NCI-H82 (cell line): ENCODE results near the gene IGSF23.
"Not testable (repeated sequence)": the region's sequence is repeated elsewhere in the genome, so short reads cannot be mapped to it uniquely, and the experiment has no call there.

ENCODE experiments used
- DNase-seq: peaks from one replicate; lab custom pipeline; 2025; lab: John Stamatoyannopoulos, UW

The IGSF23 gene

GRCh38 chr19:44587963-44588770 lies 25.2 kb upstream of the IGSF23 start:
- no peak for DNase-seq

DNA sequence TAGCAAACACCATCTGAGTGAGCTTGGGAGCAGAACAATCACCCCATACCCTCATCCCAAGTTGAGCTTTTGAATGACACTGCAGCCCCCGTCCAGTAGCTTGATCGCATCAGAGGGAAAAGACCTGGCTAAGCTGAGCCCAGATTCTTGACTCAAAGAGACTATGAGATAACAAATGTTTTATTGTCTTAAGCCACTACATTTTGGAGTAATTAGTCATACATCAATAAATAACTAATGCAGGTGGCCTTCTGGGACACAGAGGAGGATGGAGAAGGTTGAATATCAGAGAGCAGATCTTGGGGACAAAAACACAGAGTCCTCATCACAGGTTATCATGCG lies 24.6 kb upstream of the IGSF23 start:
- DNase-seq = no peak

GRCh38 chr19:44590245-44591059 lies 22.9 kb upstream of the IGSF23 start:
- DNase-seq = no peak

DNA sequence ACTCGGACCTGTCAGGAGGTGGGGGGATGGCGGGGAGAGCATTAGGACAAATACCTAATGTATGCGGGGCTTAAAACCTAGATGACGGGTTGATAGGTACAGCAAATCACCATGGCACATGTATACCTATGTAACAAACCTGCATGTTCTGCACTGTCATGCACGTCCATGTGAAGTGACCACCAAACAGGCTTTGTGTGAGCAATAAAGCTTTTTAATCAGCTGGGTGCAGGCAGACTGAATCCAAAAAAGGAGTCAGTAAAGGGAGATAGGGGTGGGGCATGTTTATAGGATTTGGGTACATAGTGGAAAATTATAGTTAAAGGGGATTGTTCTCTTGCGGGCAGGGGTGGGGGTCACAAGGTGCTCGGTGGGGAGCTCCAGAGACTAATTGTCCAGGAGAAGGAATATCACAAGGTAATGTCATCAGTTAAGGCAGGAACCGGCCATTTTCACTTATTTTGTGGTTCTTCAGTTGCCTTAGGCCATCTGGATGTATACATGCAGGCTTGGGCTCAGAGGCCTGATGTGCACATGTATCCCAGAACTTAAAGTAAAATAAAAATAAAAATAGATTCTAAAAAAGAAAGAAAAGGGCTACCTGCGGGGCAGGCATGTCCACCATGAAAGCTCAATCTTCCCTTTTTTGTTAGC lies 21.9 kb upstream of the IGSF23 start:
- DNase-seq = not testable (repeated sequence)

GRCh38 chr19:44592451-44592890 lies 20.9 kb upstream of the IGSF23 start:
- no peak for DNase-seq

DNA sequence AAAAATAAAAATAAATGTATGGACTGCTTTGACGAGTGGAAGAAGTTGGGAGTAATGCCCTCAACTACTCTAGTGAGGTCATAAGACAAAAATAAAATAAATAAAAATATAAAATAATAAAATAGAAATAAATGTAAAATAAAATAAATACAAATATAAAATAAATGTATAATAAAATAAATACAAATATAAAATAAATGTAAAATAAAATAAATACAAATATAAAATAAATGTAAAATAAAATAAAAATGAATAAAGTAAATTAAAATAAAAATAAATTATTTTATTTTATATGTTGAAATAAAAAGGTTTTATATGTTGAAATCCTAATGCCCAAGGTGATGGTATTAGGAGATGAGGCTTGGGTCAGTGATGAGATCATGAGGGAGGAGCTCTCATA lies 20.1 kb upstream of the IGSF23 start:
- no peak for DNase-seq

- not testable (repeated sequence) for DNase-seq
These were observed 19.5 kb upstream of the IGSF23 start for GRCh38 chr19:44593866-44594266.

DNA sequence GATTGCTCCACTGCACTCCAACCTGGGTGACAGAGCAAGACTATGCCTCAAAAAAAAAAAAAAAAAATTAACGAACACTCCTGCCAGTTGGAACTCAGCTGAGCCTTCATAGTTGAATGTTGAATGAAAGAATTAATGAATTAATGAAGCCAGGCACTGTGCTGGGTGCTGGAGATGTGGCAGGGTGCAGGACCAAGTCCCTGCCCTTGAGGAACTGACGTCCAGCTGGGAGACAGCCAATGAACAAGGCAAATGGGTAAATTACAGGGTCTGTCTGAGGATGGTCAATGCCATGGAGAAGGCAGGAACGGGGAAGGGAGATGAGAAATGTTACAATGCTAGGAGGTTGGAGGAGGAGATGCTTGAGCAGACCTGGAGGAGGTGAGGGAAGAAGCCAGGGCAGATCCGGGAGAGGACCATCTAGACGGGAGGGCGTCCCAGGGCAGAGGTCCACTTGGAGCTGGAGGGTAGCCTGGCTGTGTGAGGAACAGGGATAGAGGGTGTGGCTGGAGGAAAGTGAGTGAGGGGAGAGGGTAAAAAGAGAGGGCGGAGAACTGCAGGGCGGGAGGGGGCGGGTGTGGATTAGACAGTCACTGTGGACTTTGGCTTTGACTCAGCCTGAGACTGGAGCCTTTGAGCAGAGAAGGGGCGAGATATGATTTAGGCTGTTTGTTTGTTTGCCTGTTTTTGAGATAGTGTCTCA lies 16.8 kb upstream of the IGSF23 start:
- DNase-seq = no peak

DNA sequence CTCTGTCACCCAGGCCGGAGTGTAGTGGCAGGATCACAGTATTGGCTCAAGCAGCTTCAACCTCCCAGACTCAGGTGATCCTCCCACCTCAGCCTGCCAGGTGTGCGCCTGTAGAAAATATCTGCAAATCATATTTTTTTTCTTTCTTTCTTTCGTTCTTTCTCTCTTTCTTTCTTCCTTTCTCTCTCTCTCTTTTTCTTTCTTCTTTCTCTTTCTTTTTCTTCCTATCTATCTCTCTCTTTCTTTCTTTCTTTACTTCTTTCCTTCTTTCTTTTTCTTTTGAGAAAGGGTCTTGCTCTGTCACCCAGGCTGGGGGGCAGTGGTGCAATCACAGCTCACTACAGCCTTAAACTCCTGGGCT lies 16.3 kb upstream of the IGSF23 start:
- DNase-seq = no peak

GRCh38 chr19:44598355-44598754 lies 15.0 kb upstream of the IGSF23 start:
- DNase-seq = no peak

GRCh38 chr19:44598880-44599279 lies 14.5 kb upstream of the IGSF23 start:
- peak; percentile 63 for DNase-seq

GRCh38 chr19:44600466-44600865 lies 12.9 kb upstream of the IGSF23 start:
- no peak for DNase-seq

DNA sequence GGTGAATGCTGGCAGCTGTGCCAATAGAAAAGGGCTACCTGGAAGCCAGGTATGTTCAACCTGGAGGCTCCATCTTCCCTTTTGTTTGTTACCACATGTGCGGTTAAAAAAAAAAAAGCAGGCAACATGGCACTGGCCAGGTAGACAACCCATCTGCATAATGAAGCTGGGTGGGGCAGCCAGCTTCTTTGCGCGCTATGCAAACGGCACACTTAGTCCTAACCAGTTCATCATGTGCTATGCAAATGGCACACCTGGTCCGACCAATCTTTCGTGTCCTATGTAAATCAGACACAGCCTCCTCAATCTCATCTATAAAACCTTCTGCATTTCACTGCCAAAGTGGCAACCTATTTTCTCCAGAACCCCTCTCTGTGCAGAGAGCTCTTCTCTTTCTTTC lies 11.3 kb upstream of the IGSF23 start:
- DNase-seq = peak; percentile 33

GRCh38 chr19:44603201-44603945 lies 10.0 kb upstream of the IGSF23 start:
- no peak for DNase-seq

DNA sequence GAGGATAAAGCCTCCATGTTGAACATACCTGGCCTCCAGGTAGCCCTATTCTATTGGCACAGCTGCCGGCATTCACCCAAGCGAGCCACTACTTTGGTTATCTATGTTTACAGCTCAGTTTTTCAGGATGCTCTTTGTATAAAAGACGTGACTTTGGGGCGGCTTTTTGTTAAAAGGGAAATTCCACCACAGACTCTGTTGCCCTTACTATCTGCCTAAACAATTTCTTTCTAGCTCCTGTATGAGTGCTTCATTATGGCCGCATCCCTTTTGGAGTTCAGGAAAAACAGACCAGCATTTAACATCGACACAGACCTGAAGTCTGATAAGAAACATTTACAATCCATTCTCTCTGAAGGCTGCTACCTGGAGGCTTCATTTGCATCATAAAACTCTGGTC lies 9.1 kb upstream of the IGSF23 start:
- no peak for DNase-seq

DNA sequence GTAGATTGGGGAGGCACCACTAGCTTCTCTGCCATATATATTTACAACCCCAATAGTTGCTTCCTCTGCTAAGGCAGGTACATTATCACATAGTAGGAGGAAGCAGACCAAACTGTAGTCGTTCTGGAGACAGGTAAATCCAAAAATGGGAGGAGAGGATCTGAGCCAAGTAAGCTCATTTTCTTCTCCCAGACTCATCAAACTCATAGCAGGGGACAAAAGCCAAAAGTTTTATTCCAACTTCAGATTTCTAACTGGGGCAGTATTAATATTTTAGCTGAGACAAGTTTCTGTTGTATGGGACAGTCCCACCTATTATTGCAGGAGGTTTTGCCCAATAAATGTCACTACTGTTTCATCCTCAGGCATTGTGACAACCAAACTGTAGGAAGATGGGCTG lies 7.8 kb upstream of the IGSF23 start:
- DNase-seq = no peak

DNA sequence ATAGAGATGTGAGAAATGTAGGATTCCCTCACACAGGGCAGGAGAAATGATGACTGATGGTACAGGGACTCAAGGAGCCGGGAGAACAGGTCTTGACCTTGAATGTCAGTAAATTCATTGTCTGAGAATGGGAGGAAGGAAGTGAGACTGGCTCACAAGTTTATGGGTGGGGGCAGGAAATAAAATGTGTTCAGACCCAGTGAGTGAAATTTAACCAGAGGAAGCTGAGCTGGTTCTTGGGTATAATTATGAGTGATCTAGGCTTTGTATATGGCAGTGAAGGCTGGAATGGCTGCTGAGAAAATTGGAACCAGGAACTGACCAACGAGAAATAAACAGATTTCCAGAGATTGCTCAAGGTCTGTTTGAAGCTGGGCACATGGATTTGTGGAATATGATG lies 6.3 kb upstream of the IGSF23 start:
- DNase-seq = no peak

DNA sequence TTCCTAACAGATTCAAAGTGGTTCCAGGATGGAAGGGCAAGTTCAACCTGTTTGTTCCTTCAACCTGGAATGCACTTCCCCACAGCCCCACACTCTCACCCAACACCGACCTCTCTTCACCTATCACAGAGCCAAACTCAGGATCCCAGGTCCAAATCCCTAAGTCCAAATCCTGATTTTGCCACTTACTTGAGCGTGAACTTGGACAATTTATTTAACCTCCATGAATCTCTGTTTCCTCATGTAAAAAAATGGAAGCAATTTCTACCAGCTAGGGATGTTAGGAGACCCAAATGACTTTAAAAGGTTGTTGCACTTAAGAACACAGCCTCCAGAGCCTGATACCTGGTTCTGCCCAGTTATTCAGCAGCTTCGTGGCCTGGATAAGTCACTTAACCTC lies 5.4 kb upstream of the IGSF23 start:
- DNase-seq = no peak

GRCh38 chr19:44608391-44608821 lies 5.0 kb upstream of the IGSF23 start:
- no peak for DNase-seq

DNA sequence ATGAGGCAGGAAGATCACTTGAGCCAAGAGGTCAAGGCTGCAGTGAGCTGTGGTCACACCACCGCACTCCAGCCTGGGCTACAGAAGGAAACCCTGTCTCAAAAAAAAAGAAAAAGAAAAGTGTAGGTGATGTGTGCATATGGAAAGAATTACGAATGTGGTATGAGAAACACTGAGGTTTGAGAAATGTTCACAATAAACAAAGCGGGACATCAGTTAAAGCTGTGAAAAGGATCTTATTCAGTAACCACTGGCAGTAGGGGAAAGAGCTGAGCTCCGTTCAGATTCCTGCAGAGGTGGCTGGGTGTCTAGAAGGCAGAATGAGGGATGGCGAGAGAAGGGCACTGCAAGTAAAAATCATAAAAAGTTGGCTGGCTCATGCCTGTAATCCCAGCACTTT lies 4.1 kb upstream of the IGSF23 start:
- no peak for DNase-seq

DNA sequence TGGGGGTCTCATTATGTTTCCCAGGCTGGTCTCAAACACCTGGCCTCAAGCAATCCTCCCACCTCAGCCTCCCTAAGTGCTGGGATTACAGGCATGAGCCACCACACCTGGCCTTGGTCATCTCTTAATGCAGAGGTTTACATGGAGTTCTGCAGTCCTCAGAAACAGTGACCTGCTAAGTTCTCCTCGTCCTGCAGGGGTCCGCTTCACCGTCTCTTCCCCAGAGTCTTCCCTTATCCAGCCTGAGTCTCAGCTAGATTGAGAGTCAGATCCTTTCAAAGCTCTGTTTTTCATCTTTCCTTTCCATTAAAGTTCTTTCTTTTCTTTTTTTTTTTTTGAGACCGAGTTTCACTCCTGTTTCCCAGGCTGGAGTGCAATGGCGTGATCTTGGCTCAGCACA lies 2.9 kb upstream of the IGSF23 start:
- DNase-seq = peak; percentile 40
